Measurements from ENCODE around the gene ECM1.

ECM1 gene

GRCh38 chr1:150548632-150549495 lies 41.0 kb downstream of the ECM1 start, which contains the start of gene ADAMTSL4:
Gene ADAMTSL4 (plus strand): TSS chr1:150549408. CDS start chr1:150552289, 2,881 bp downstream.
- no peak for TF ChIP-seq CTCF (IDR thresholded peaks at IDR 0.05; ENCODE audit: insufficient read depth, low read depth, low read length, missing control alignments)
- H3K4me3 ChIP-seq (ENCODE audit: low read depth, low read length): peak within 1 kb of the TSS; percentile 52
- DNase-seq (ENCODE audit: low read depth): peak; percentile 66

GRCh38 chr1:150549496-150550221 lies 41.8 kb downstream of the ECM1 start:
- no peak for DNase-seq (ENCODE audit: low read depth)
- no peak for TF ChIP-seq CTCF (IDR thresholded peaks at IDR 0.05; ENCODE audit: insufficient read depth, low read depth, low read length, missing control alignments)
- H3K4me3 ChIP-seq (ENCODE audit: low read depth, low read length): no peak overlapping the region; the same call in 1 of the 2 replicates

- H3K4me3 ChIP-seq (ENCODE audit: low read depth, low read length): no peak overlapping the region
- no peak for DNase-seq (ENCODE audit: low read depth)
- no peak for TF ChIP-seq CTCF (IDR thresholded peaks at IDR 0.05; ENCODE audit: insufficient read depth, low read depth, low read length, missing control alignments)
These were observed 42.5 kb downstream of the ECM1 start for GRCh38 chr1:150550222-150551050.

GRCh38 chr1:150551051-150551783 lies 43.3 kb downstream of the ECM1 start:
- no peak for DNase-seq (ENCODE audit: low read depth)
- TF ChIP-seq CTCF (IDR thresholded peaks at IDR 0.05; ENCODE audit: insufficient read depth, low read depth, low read length, missing control alignments): no peak
- H3K4me3 ChIP-seq (ENCODE audit: low read depth, low read length): no peak overlapping the region

GRCh38 chr1:150551784-150552127 lies 43.8 kb downstream of the ECM1 start:
- H3K4me3 ChIP-seq (ENCODE audit: low read depth, low read length): no peak overlapping the region
- no peak for TF ChIP-seq CTCF (IDR thresholded peaks at IDR 0.05; ENCODE audit: insufficient read depth, low read depth, low read length, missing control alignments)
- DNase-seq (ENCODE audit: low read depth): no peak

Data from GM12865 (cell line).